ENCODE data around the gene SPNS3.

GRCh38 chr17:4405699-4406098 is 28.0 kb upstream of the SPNS3 start:
- TF ChIP-seq POLR2A (IDR thresholded peaks at IDR 0.05) = no peak
- TF ChIP-seq CTCF (IDR thresholded peaks at IDR 0.05) = no peak
